ENCODE results near the gene TGM1.

GRCh38 chr14:24246765-24247212, 16.2 kb downstream of the TGM1 start:
- no peak for TF ChIP-seq RFX5 (IDR thresholded peaks at IDR 0.05; ENCODE audit: low read length)
- TF ChIP-seq YY1 (IDR thresholded peaks at IDR 0.05; ENCODE audit: low read depth) = no peak
- TF ChIP-seq RAD21 (IDR thresholded peaks at IDR 0.05; ENCODE audit: low read length) = no peak
- no peak for TF ChIP-seq TEAD4 (IDR thresholded peaks at IDR 0.05; ENCODE audit: borderline replicate concordance, insufficient read depth)
- no peak for TF ChIP-seq CTCF (IDR thresholded peaks at IDR 0.05)

Data from SK-N-SH (cell line).